Activated naive CD8-positive, alpha-beta T cell treated with anti-CD3 and anti-CD28 coated beads, Interleukin-2, amount 10 ng/mL, durations not matched to agents 7 days and 5 days (primary cell): ENCODE measurements around the gene IFNA8. TPM values are rescaled to one million over a fixed set of nuclear protein-coding genes. Genes with fewer than 3 reads are reported as not detected.
"Not testable (repeated sequence)": the region's sequence is repeated elsewhere in the genome, so short reads cannot be mapped to it uniquely, and the experiment has no call there.

Experiments
- ATAC-seq: fragments of 150-1000 bp; cut with Tn5 transposase; one replicate; pipeline ENCODE4 v1.10.0; 2021; ENCODE audit warnings: low read depth, moderate library complexity
- POLR2A ChIA-PET: fragments of 350-600 bp; sonication (Branson Sonifier 250); formaldehyde crosslinking; loops from one replicate; lab custom pipeline; 2021; ENCODE audit warnings: antibody characterized with exemption; lab: Charles Lee
- DNase-seq: peaks from one replicate; pipeline ENCODE4 v3.0.0; 2021
- H3K27ac Mint-ChIP-seq: one replicate; pipeline ENCODE4 v1.8.0; 2022; ENCODE audit warnings: mild to moderate bottlenecking, mixed read lengths
- H3K27me3 Mint-ChIP-seq: one replicate; pipeline ENCODE4 v1.8.0; 2022; ENCODE audit warnings: mild to moderate bottlenecking, moderate library complexity, mixed read lengths
- H3K36me3 Mint-ChIP-seq: one replicate; pipeline ENCODE4 v1.8.0; 2021; ENCODE audit warnings: mild to moderate bottlenecking, mixed read lengths
- H3K4me1 Mint-ChIP-seq: one replicate; pipeline ENCODE4 v1.8.0; 2021; ENCODE audit warnings: mixed read lengths
- H3K4me3 Mint-ChIP-seq: one replicate; pipeline ENCODE4 v1.8.0; 2022; ENCODE audit warnings: mild to moderate bottlenecking, moderate library complexity, mixed read lengths
- H3K9me3 Mint-ChIP-seq: one replicate; pipeline ENCODE4 v1.8.0; 2021; ENCODE audit warnings: mixed read lengths
- total RNA-seq, 2 experiments: library from RNA; stranded (reverse); gene quantifications; one replicate each; pipeline ENCODE4 v1.2.3, GENCODE V29; 2021

The IFNA8 gene
- total RNA-seq, 2 experiments from 2014 or later: not detected

GRCh38 chr9:21402386-21403251 lies 6.3 kb upstream of the IFNA8 start:
- DNase-seq (peak; percentile 48), ATAC-seq (no peak)
- no peaks in the 10 kb centered on the region for H3K9me3 Mint-ChIP-seq
- peaks cover 62% of the 10 kb centered on the region for H3K27me3 Mint-ChIP-seq
- H3K4me3 Mint-ChIP-seq: peak overlapping the region; percentile 80
- H3K36me3 Mint-ChIP-seq: no peaks in the 10 kb centered on the region
- no peak overlapping the region for H3K27ac Mint-ChIP-seq
- H3K4me1 Mint-ChIP-seq: peaks cover 7% of the 10 kb centered on the region
- POLR2A ChIA-PET: no interaction called here

DNA sequence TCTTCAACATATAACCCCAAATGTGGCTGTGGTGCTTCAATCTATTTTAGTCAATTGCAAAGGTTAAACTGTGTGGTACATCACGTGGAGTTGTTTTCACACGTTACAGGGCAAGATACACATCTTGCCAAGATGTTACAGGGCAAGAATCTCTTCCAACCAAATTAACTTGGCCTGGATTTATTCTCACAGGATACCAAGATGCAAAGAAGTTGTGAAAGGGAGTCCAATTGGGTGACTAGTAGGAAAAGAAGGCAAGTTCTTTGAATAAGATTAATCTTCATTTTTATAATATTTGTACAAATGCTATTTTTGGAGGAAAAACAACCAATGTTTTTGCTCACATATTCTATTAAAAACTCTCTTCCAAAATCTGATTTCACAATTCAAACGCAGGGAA lies 4.8 kb upstream of the IFNA8 start:
- Mint-ChIP-seq H3K4me3 (no peak overlapping the region), H3K36me3 (no peaks in the 10 kb centered on the region), H3K9me3 (no peaks in the 10 kb centered on the region), H3K27me3 (peaks cover 49% of the 10 kb centered on the region), H3K4me1 (peaks cover 7% of the 10 kb centered on the region), H3K27ac (no peak overlapping the region)
- POLR2A ChIA-PET: no interaction called here
- ATAC-seq (no peak), DNase-seq (no peak)

GRCh38 chr9:21412107-21412506 lies 3.2 kb downstream of the IFNA8 start:
- H3K27ac Mint-ChIP-seq: no peak overlapping the region
- peaks cover 2% of the 10 kb centered on the region for H3K4me1 Mint-ChIP-seq
- ATAC-seq (no peak), DNase-seq (no peak)
- POLR2A ChIA-PET: no interaction called here
- H3K4me3 Mint-ChIP-seq: no peak overlapping the region
- peaks cover 24% of the 10 kb centered on the region for H3K27me3 Mint-ChIP-seq
- no peaks in the 10 kb centered on the region for H3K9me3 Mint-ChIP-seq
- H3K36me3 Mint-ChIP-seq: no peaks in the 10 kb centered on the region

DNA sequence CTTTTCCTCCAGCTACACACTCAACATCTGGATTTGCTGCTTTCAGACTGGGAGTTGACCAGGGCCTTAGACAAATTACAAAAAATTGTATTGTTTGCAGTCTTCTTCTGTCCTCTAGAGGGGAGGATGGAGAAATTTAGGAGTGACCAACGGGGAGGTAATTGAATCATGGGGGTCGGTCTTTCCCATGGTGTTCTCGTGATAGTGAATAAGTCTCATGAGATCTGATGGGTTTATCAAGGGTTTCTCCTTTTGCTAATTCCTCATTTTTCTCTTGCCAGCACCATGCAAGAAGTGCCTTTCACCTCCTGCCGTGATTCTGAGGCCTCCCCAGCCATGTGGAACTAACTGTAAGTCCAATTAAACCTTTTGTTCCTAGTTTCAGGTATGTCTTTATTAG lies 4.2 kb downstream of the IFNA8 start:
- no peak overlapping the region for H3K27ac Mint-ChIP-seq
- H3K4me1 Mint-ChIP-seq: peaks cover 2% of the 10 kb centered on the region
- H3K27me3 Mint-ChIP-seq: peaks cover 22% of the 10 kb centered on the region
- no peaks in the 10 kb centered on the region for H3K9me3 Mint-ChIP-seq
- no peak for DNase-seq
- POLR2A ChIA-PET: no interaction called here
- no peaks in the 10 kb centered on the region for H3K36me3 Mint-ChIP-seq
- no peak for ATAC-seq
- H3K4me3 Mint-ChIP-seq: no peak overlapping the region

DNA sequence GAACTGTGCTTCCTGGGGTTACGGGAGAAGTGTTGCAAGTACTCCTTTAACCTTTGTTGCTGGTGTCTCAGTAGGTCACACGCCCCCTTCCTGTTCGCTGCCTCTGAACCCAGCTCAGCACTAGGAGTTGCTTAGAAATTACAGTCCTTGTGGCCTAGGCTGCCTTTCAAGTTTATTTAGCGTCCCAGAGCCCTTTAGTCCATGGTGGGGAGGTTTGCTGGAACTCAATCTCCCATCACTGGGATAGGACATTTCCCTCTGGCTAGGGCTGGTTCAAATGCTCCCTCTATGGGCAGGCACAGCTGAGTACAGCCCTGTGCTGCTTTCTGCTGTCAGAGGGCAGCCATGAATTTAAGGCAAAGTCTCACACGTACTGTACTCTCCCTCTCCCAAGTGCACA lies 4.7 kb downstream of the IFNA8 start:
- H3K9me3 Mint-ChIP-seq: no peaks in the 10 kb centered on the region
- no peak overlapping the region for H3K4me3 Mint-ChIP-seq
- H3K4me1 Mint-ChIP-seq: peaks cover 2% of the 10 kb centered on the region
- ATAC-seq (peak; percentile 36), DNase-seq (no peak)
- H3K36me3 Mint-ChIP-seq: no peaks in the 10 kb centered on the region
- H3K27ac Mint-ChIP-seq: no peak overlapping the region
- peaks cover 22% of the 10 kb centered on the region for H3K27me3 Mint-ChIP-seq
- POLR2A ChIA-PET: no interaction called here

GRCh38 chr9:21414220-21414940 lies 5.5 kb downstream of the IFNA8 start:
- H3K27me3 Mint-ChIP-seq: peaks cover 18% of the 10 kb centered on the region
- POLR2A ChIA-PET: no interaction called here
- H3K9me3 Mint-ChIP-seq: no peaks in the 10 kb centered on the region
- H3K36me3 Mint-ChIP-seq: no peaks in the 10 kb centered on the region
- no peak overlapping the region for H3K4me3 Mint-ChIP-seq
- ATAC-seq (no peak), DNase-seq (no peak)
- no peak overlapping the region for H3K27ac Mint-ChIP-seq
- peaks cover 2% of the 10 kb centered on the region for H3K4me1 Mint-ChIP-seq

DNA sequence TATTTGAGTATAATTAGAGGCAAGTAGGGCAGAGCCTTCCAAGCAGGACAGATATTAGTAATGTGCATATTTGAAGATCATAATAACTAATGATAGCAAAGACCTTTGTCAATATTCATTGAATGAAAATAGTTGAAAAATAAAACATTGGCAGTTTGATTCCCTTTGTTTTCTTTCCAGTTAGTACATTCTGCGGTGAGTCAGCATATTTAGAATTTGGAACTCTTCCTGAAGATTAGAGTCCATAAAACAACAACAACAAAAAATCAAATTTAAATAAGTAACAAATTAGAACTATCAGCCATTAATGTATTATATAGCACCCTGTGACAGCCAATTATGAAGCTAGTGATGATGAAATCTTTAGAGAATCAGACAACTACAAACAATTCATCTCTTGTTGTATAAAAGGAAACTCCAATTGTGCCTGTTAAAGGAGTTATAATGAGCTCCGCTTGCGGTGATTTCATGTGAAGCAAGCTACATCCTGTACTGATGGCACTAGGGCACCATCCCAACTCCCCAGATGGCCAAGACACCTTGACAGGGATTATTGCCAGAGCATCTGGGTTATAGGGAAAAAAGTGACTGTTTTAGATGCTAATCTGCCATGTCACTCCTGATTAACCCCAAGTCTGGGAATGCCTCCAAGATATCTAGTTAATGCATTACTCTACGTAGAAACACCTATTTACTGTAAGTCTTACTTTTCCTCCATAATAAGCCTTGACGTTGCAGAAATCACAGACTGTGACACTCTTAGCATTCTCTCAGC lies 6.8 kb downstream of the IFNA8 start:
- DNase-seq: no peak
- POLR2A ChIA-PET: no interaction called here
- Mint-ChIP-seq H3K4me1 (peaks cover 6% of the 10 kb centered on the region), H3K9me3 (no peaks in the 10 kb centered on the region), H3K36me3 (no peaks in the 10 kb centered on the region), H3K27ac (no peak overlapping the region), H3K27me3 (peaks cover 17% of the 10 kb centered on the region), H3K4me3 (no peak overlapping the region)
- no peak for ATAC-seq

GRCh38 chr9:21428235-21428634 lies 19.3 kb downstream of the IFNA8 start:
- no peak for DNase-seq
- Mint-ChIP-seq H3K27ac (no peak overlapping the region), H3K9me3 (no peaks in the 10 kb centered on the region), H3K36me3 (no peaks in the 10 kb centered on the region), H3K4me1 (no peaks in the 10 kb centered on the region), H3K27me3 (peaks cover 56% of the 10 kb centered on the region), H3K4me3 (no peak overlapping the region)
- POLR2A ChIA-PET: no interaction called here
- ATAC-seq: no peak

- ATAC-seq (no peak), DNase-seq (no peak)
- Mint-ChIP-seq H3K27ac (no peak overlapping the region), H3K27me3 (peaks cover 51% of the 10 kb centered on the region), H3K4me3 (no peak overlapping the region), H3K9me3 (no peaks in the 10 kb centered on the region), H3K36me3 (no peaks in the 10 kb centered on the region), H3K4me1 (no peaks in the 10 kb centered on the region)
- POLR2A ChIA-PET: no interaction called here
Observed at GRCh38 chr9:21429191-21429590, 20.3 kb downstream of the IFNA8 start.

DNA sequence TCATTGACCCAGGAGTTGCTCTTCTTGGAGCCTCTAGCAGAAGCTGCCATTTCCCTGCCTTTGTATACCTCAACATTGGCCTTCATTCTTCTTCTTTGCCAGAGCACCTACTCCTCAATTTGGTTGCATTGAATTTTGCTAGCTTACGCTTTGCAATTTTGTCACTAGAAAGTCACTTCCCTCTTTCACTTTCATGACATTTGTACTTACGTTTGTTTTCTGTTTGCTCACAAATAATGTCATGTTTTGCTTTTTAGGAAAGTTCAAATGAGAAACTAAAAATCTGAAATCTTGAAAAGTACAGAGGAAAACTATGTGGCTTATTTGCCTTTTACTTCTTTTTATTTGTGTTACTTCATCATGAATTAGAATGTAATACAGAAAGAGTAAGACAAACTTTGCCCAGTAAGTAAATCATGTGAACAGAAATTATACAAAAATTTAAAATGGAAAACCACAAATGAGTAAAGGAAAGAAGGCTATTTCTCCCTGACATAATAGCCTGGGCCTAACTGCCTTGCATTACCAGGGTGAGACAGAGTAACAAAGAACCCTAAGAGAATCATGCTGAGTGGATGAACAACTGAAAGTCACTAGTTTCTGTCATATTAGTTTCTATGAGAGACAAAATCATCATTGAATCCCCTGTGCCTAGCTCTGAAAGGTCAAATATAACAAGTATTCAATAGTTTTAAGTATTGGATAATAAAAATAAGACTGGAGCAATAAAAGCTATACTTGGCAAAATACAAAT lies 23.9 kb downstream of the IFNA8 start:
- no peaks in the 10 kb centered on the region for H3K36me3 Mint-ChIP-seq
- H3K4me1 Mint-ChIP-seq: peaks cover 1% of the 10 kb centered on the region
- peaks cover 29% of the 10 kb centered on the region for H3K27me3 Mint-ChIP-seq
- no peak overlapping the region for H3K27ac Mint-ChIP-seq
- POLR2A ChIA-PET: no interaction called here
- no peak overlapping the region for H3K4me3 Mint-ChIP-seq
- ATAC-seq (no peak), DNase-seq (no peak)
- no peaks in the 10 kb centered on the region for H3K9me3 Mint-ChIP-seq

- Mint-ChIP-seq H3K4me3 (no peak overlapping the region), H3K27ac (no peak overlapping the region), H3K36me3 (no peaks in the 10 kb centered on the region), H3K9me3 (no peaks in the 10 kb centered on the region), H3K4me1 (peaks cover 1% of the 10 kb centered on the region), H3K27me3 (peaks cover 23% of the 10 kb centered on the region)
- DNase-seq (no peak), ATAC-seq (no peak)
- POLR2A ChIA-PET: no interaction called here
Observed at GRCh38 chr9:21434202-21435014, 25.5 kb downstream of the IFNA8 start.

DNA sequence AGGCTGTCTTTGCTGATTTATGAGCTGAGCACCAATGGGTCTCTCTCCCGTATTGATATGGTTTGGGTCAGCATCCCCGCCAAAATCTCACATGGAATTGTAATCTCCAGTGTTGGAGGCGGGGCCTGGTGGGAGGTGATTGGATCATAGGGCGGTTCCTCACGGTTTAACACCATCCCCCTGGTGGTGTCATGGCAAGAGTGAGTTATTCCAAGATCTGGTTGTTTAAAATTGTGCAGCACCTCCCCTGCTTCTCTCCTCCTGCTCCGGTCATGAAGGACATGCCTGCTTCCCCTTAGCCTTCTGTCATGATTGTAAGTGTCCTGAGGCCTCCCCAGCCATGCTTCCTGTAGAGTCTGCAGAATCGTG lies 26.1 kb downstream of the IFNA8 start:
- H3K9me3 Mint-ChIP-seq, H3K36me3 Mint-ChIP-seq, H3K27ac Mint-ChIP-seq, H3K4me1 Mint-ChIP-seq, POLR2A ChIA-PET, DNase-seq, H3K4me3 Mint-ChIP-seq, ATAC-seq: not testable (repeated sequence)
- H3K27me3 Mint-ChIP-seq: peaks cover 18% of the 10 kb centered on the region
